Measurements from ENCODE around the gene FRMD4A.

GRCh38 chr10:14106828-14107227 is 223.9 kb downstream of the FRMD4A start:
- TF ChIP-seq BHLHE40 (IDR thresholded peaks at IDR 0.05; ENCODE audit: borderline replicate concordance), result no peak
- TF ChIP-seq FOXK2 (IDR thresholded peaks at IDR 0.05), result no peak
- no peak for TF ChIP-seq TARDBP (IDR thresholded peaks at IDR 0.05)
- TF ChIP-seq LEF1 (IDR thresholded peaks at IDR 0.05; ENCODE audit: borderline replicate concordance), result no peak
- no peak for TF ChIP-seq L3MBTL2 (conservative IDR thresholded peaks at IDR 0.05)
- no peak for TF ChIP-seq ARNT (IDR thresholded peaks at IDR 0.05)
- no peak for TF ChIP-seq FOXM1 (IDR thresholded peaks at IDR 0.05; ENCODE audit: borderline replicate concordance)
- no peak for TF ChIP-seq FOXA1 (IDR thresholded peaks at IDR 0.05)
